Heart left ventricle (tissue), 16 donors: ENCODE results near the gene PCCA. TPM values are rescaled to one million over a fixed set of nuclear protein-coding genes. Genes with fewer than 3 reads are reported as not detected.

Experiments
- ATAC-seq, 4 donors: fragments of 200-7000 bp; cut with Tn5 transposase; one replicate each; pipeline ENCODE4 v1.9.1; 2020 to 2022; ENCODE audit warnings: moderate library complexity in 4 of 4, mild to moderate bottlenecking in 3 of 4, moderate number of reproducible peaks in 1 of 4
- DNase-seq, 5 donors: peaks; one replicate each; pipeline ENCODE4 v3.0.0-alpha.2; 2020
- H3K27ac ChIP-seq, 12 donors: fragments of 200-600 bp; sonication (generic) in 4 of 12; one replicate each; pipeline versions ENCODE4 v1.5.0 to v1.8.0; 2016 to 2022; ENCODE audit warnings: mild to moderate bottlenecking in 2 of 12
- H3K27me3 ChIP-seq, 9 donors: fragments of 200-600 bp; sonication (generic) in 2 of 9; one replicate each; pipeline versions ENCODE4 v1.5.1 to v1.8.0; 2016 to 2022; ENCODE audit warnings: mild to moderate bottlenecking in 3 of 9
- H3K36me3 ChIP-seq, 9 donors: fragments of 200-600 bp; sonication (generic) in 2 of 9; one replicate each; pipeline versions ENCODE4 v1.5.0 to v1.8.0; 2018 to 2022; ENCODE audit warnings: mild to moderate bottlenecking in 2 of 9
- H3K4me1 ChIP-seq, 12 donors: fragments of 200-600 bp; sonication (generic) in 4 of 12; one replicate each; pipeline versions ENCODE4 v1.5.0 to v1.8.0; 2016 to 2022; ENCODE audit warnings: mild to moderate bottlenecking in 3 of 12
- H3K4me3 ChIP-seq, 12 donors: fragments of 200-600 bp; sonication (generic) in 4 of 12; one replicate each; pipeline versions ENCODE4 v1.5.0 to v1.8.0; 2017 to 2022; ENCODE audit warnings: mild to moderate bottlenecking in 9 of 12, moderate library complexity in 4 of 12
- H3K9me3 ChIP-seq, 12 donors: fragments of 200-600 bp; sonication (generic) in 4 of 12; one replicate each; pipeline versions ENCODE4 v1.5.0 to v1.8.0; 2016 to 2022; ENCODE audit warnings: mild to moderate bottlenecking in 1 of 12
- CTCF ChIP-seq, 12 donors: fragments of 200-600 bp; sonication (generic) in 4 of 12; IDR thresholded peaks; one replicate each; pipeline versions ENCODE4 v1.5.0 to v1.8.0; 2018 to 2022; ENCODE audit warnings: antibody characterized with exemption in 12 of 12, mild to moderate bottlenecking in 5 of 12
- POLR2A ChIP-seq, 2 donors: fragments of 450-650 bp; IDR thresholded peaks; one replicate each; pipeline ENCODE4 v1.6.1; 2017; ENCODE audit warnings: antibody characterized with exemption in 2 of 2, mild to moderate bottlenecking in 2 of 2, moderate library complexity in 2 of 2
- WGBS, 4 donors: extraction: QIAGEN DNeasy Blood & Tissue Kit in 2 of 4; methylation state at CpG; one replicate each; pipeline versions ENCODE4 v1.1.5 to v1.1.7; 2013 to 2018; 5-methylcytosine and 5-hydroxymethylcytosine counted together
- intact Hi-C, 10 donors: fragments of 100-400 bp; cut with DNase I; formaldehyde crosslinking; loops; one replicate each; pipeline versions ENCODE4 v1.11.1 to v1.14.2; 2022
- polyA plus RNA-seq, 2 donors: library from polyadenylated mRNA; stranded (reverse); fragments of 200-250 nt; gene quantifications; one replicate each; pipeline ENCODE4 v1.2.3, GENCODE V29; 2013
- total RNA-seq, 9 donors: library from RNA; depleted of rRNA in 2 of 9; stranded (reverse); fragments of >200 nt in 2 of 9; fragmentation: NEBNext Ultra II Directional in 3 of 9; extraction: Animal tissue kit (Norgen Biotek cat#: 25700) in 3 of 9; gene quantifications; one replicate each; pipeline versions ENCODE4 v1.1.0 to v1.2.4, GENCODE V29; 2016 to 2023
- donor health status: ischemic (EF 13 %, LVEDD 7.1; RV severe dilation, severe dysfunction).
- donor health status: healthy with polysubstance abuse.
- donor health status: DM: no; HTN: yes; CAD: no.
- donor health status: DM: no; HTN: no; CAD: no.
- donor health status: ischemic (EF 25% LVEDD 6.9; RV normal size, moderate dysfunction).
- donor health status: ischemic (EF 25% LVEDD 5.7; RV mildly dilated, moderate dysfunction).
- donor health status: healthy.
- donor health status: DM: yes; HTN: yes; CAD: no.
- donor health status: ischemic (EF 35%, LVEDD 5.7; RV mildly dilated, moderate dysfunction).
- donor health status: nonischemic (EF 11% LVEDD 7.7; RV severe dilation, severe dysfunction).
- donor health status: DM: yes; HTN: yes; CAD: no.
- donor health status: PGD.
- donor health status: ischemic (EF 29% LVEDD 5.4; RV normal size, mild dysfunction).
- donor health status: nonischemic (EF 23%, LVEDD 6.1; RV moderate dilation, normal function).

PCCA gene
- total and polyA plus RNA-seq, 11 donors = 25.6 to 67.0 (median 40.9) TPM

GRCh38 chr13:100525453-100526317 is 436.8 kb downstream of the PCCA start:
- 92 to 95% (median 93%) methylated on average over 15 to 17 of the region's 17 CpGs for WGBS, 4 donors
- peak in 1 of 4 donors; percentile 20 for ATAC-seq

GRCh38 chr13:100526318-100527000 is 437.6 kb downstream of the PCCA start:
- DNase-seq (no peak), ATAC-seq (no peak)
- H3K4me3 ChIP-seq = no peak overlapping the region
- H3K4me1 ChIP-seq = no peaks in the 10 kb centered on the region
- intact Hi-C loops = no loop called here
- 90 to 95% (median 93%) methylated on average over 20 to 27 of the region's 27 CpGs for WGBS, 4 donors
- peaks cover 0 to 43% (median 25%) of the 10 kb centered on the region in 9 donors for H3K36me3 ChIP-seq
- no peak overlapping the region for H3K27ac ChIP-seq
- no peaks in the 10 kb centered on the region for H3K9me3 ChIP-seq
- TF ChIP-seq POLR2A (IDR thresholded peaks at IDR 0.05) (no peak), CTCF (IDR thresholded peaks at IDR 0.05) (no peak)
- no peaks in the 10 kb centered on the region for H3K27me3 ChIP-seq

More at GRCh38 chr13:100525453-100526317, 436.8 kb downstream of the PCCA start:
- H3K36me3 ChIP-seq = peaks cover 0 to 37% (median 21%) of the 10 kb centered on the region in 9 donors
- no peak for TF ChIP-seq CTCF (IDR thresholded peaks at IDR 0.05)
- no peak for TF ChIP-seq POLR2A (IDR thresholded peaks at IDR 0.05)
- H3K27me3 ChIP-seq = no peaks in the 10 kb centered on the region
- intact Hi-C loops = no loop called here
- DNase-seq = no peak
- no peaks in the 10 kb centered on the region for H3K9me3 ChIP-seq
- no peak overlapping the region for H3K4me3 ChIP-seq
- H3K4me1 ChIP-seq = no peaks in the 10 kb centered on the region
- H3K27ac ChIP-seq = no peak overlapping the region

GRCh38 chr13:100527644-100528043 is 438.8 kb downstream of the PCCA start:
- no peaks in the 10 kb centered on the region for H3K4me1 ChIP-seq
- intact Hi-C loops = no loop called here
- TF ChIP-seq POLR2A (IDR thresholded peaks at IDR 0.05) = no peak
- TF ChIP-seq CTCF (IDR thresholded peaks at IDR 0.05) = no peak
- DNase-seq (no peak), ATAC-seq (no peak)
- H3K27me3 ChIP-seq = no peaks in the 10 kb centered on the region
- no peak overlapping the region for H3K4me3 ChIP-seq
- 91 to 94% (median 92%) methylated on average over 9 of the region's 9 CpGs for WGBS, 4 donors
- H3K27ac ChIP-seq = no peak overlapping the region
- peaks cover 0 to 5% (median 0%) of the 10 kb centered on the region in 12 donors for H3K9me3 ChIP-seq
- H3K36me3 ChIP-seq = peaks cover 0 to 43% (median 25%) of the 10 kb centered on the region in 9 donors

- TF ChIP-seq POLR2A (IDR thresholded peaks at IDR 0.05) (no peak), CTCF (IDR thresholded peaks at IDR 0.05) (no peak)
- peaks cover 0 to 5% (median 0%) of the 10 kb centered on the region in 12 donors for H3K9me3 ChIP-seq
- H3K36me3 ChIP-seq = peaks cover 0 to 43% (median 25%) of the 10 kb centered on the region in 9 donors
- H3K4me1 ChIP-seq = no peaks in the 10 kb centered on the region
- H3K4me3 ChIP-seq = no peak overlapping the region
- no peak overlapping the region for H3K27ac ChIP-seq
- no peak for DNase-seq
- WGBS, 4 donors = 96 to 98% (median 96%) methylated on average over 9 of the region's 9 CpGs
- no peaks in the 10 kb centered on the region for H3K27me3 ChIP-seq
- intact Hi-C loops = no loop called here
- ATAC-seq = no peak
These were observed 439.5 kb downstream of the PCCA start for GRCh38 chr13:100528353-100528752.
